CD4-positive, alpha-beta T cell (primary cell): ENCODE results near the gene SSBP2. TPM values are rescaled to one million over a fixed set of nuclear protein-coding genes. Genes with fewer than 3 reads are reported as not detected.

Experiments
- ATAC-seq: fragments of 200-7000 bp; cut with Tn5 transposase; one replicate; pipeline ENCODE4 v1.10.0; 2022; ENCODE audit warnings: mild to moderate bottlenecking; ENCODE audit not compliant: poor library complexity
- CTCF ChIA-PET: fragments of 350-600 bp; sonication (Branson Sonifier 250); formaldehyde crosslinking; loops from one replicate; lab custom pipeline; 2021; ENCODE audit warnings: antibody characterized with exemption, inconsistent platforms; lab: Charles Lee
- POLR2A ChIA-PET: fragments of 350-600 bp; sonication (Branson Sonifier 250); formaldehyde crosslinking; loops from one replicate; lab custom pipeline; 2021; ENCODE audit warnings: antibody characterized with exemption, inconsistent platforms; lab: Charles Lee
- DNase-seq, 14 experiments: peaks; one replicate each; pipeline ENCODE4 v3.0.0-alpha.2; 2013 to 2020; ENCODE audit warnings: mixed read lengths in 2 of 14
- H3K27ac ChIP-seq, 2 donors: one replicate each; pipeline versions ENCODE4 v1.5.1 to v1.7.0; 2013; ENCODE audit warnings: low read length in 2 of 2, low read depth in 1 of 2, mild to moderate bottlenecking in 1 of 2
- H3K27me3 ChIP-seq, 2 experiments: 1 replicate in 1 of 2; 2 replicates in 1 of 2; pipeline versions ENCODE4 v1.6.1 to v1.7.0; 2013; ENCODE audit warnings: low read length in 2 of 2, control low read depth in 1 of 2, mild to moderate bottlenecking in 1 of 2, moderate library complexity in 1 of 2; ENCODE audit not compliant: insufficient read depth in 2 of 2, control insufficient read depth in 1 of 2
- H3K36me3 ChIP-seq: one replicate; pipeline ENCODE4 v1.6.1; 2013; ENCODE audit warnings: low read length, control low read depth; ENCODE audit not compliant: insufficient read depth
- H3K4me1 ChIP-seq: one replicate; pipeline ENCODE4 v1.6.1; 2013; ENCODE audit warnings: low read length, control low read depth; ENCODE audit not compliant: insufficient read depth
- H3K4me3 ChIP-seq: one replicate; pipeline ENCODE4 v1.5.1; 2013; ENCODE audit warnings: mild to moderate bottlenecking, low read length, moderate library complexity
- H3K9me3 ChIP-seq, 2 experiments: 1 replicate in 1 of 2; 2 replicates in 1 of 2; pipeline versions ENCODE4 v1.6.1 to v1.7.0; 2013; ENCODE audit warnings: low read length in 2 of 2, mild to moderate bottlenecking in 2 of 2, control low read depth in 1 of 2, moderate library complexity in 1 of 2; ENCODE audit not compliant: control insufficient read depth in 1 of 2, insufficient read depth in 1 of 2
- H3K27ac Mint-ChIP-seq: one replicate; pipeline ENCODE4 v1.8.0; 2020; ENCODE audit warnings: mixed read lengths
- H3K27me3 Mint-ChIP-seq: one replicate; pipeline ENCODE4 v1.8.0; 2021; ENCODE audit warnings: mixed read lengths
- H3K36me3 Mint-ChIP-seq: one replicate; pipeline ENCODE4 v1.8.0; 2021; ENCODE audit warnings: low read depth, mixed read lengths
- H3K4me1 Mint-ChIP-seq: one replicate; pipeline ENCODE4 v1.8.0; 2021; ENCODE audit warnings: low read depth, mixed read lengths
- H3K4me3 Mint-ChIP-seq: one replicate; pipeline ENCODE4 v1.8.0; 2020; ENCODE audit warnings: mild to moderate bottlenecking, mixed read lengths
- H3K9me3 Mint-ChIP-seq: one replicate; pipeline ENCODE4 v1.8.0; 2020; ENCODE audit warnings: mixed read lengths
- intact Hi-C, 2 experiments: fragments of 100-400 bp; cut with DNase I in 1 of 2; cut with micrococcal nuclease in 1 of 2; formaldehyde crosslinking; loops; one replicate each; pipeline versions ENCODE4 v1.15.1 to v1.9.0; 2023 to 2025; cut with DNase I, micrococcal nuclease
- total RNA-seq, 174 experiments: library from RNA in 2 of 174; stranded (reverse) in 2 of 174; gene quantifications; one replicate each; pipeline ENCODE4 v1.2.3 and lab custom pipeline; 2021 to 2026
- TF ChIP-seq, protein P1 (sequence below): fragments of 200-600 bp; IDR thresholded peaks from one replicate; pipeline ENCODE4 v1.8.0; 2022; ENCODE audit warnings: antibody characterized with exemption, mild to moderate bottlenecking

The SSBP2 gene
- total RNA-seq, 2 experiments from 2014 or later: 33.5 to 36.3 TPM

DNA sequence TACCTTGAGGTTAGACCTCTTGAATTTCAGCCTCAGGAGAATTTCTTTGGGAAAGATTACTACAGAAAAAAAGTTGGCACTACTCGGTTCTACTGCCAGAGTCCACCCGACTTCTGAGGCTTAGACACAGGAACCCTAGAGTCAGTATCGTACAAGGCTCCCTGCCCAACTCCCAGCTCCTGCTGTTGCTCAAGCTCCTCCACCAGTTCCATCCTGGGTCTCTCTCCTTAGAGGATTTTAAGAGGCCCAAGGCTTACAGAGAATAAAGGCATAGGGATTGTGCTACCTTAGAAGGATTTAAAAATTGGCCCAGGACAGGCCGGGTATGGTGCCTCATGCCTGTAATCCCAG is 29.0 kb upstream of the SSBP2 start:
- ChIA-PET CTCF (interaction anchor here (1.2 to 1.8 kb wide), 3 partner anchors 59 to 386 kb away, joined by 3 to 5 read pairs (median 4); no protein-coding TSS in a partner anchor), POLR2A (interaction anchor here (1.0 to 4.0 kb wide), 10 partner anchors 11 to 498 kb away, joined by 3 to 47 read pairs (median 4); partner anchors contain the start of genes ATG10, RPS23 and SSBP2)
- TF ChIP-seq, protein P1, sequence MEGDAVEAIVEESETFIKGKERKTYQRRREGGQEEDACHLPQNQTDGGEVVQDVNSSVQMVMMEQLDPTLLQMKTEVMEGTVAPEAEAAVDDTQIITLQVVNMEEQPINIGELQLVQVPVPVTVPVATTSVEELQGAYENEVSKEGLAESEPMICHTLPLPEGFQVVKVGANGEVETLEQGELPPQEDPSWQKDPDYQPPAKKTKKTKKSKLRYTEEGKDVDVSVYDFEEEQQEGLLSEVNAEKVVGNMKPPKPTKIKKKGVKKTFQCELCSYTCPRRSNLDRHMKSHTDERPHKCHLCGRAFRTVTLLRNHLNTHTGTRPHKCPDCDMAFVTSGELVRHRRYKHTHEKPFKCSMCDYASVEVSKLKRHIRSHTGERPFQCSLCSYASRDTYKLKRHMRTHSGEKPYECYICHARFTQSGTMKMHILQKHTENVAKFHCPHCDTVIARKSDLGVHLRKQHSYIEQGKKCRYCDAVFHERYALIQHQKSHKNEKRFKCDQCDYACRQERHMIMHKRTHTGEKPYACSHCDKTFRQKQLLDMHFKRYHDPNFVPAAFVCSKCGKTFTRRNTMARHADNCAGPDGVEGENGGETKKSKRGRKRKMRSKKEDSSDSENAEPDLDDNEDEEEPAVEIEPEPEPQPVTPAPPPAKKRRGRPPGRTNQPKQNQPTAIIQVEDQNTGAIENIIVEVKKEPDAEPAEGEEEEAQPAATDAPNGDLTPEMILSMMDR: no peak
- peaks cover 18% of the 10 kb centered on the region for H3K4me1 ChIP-seq
- Mint-ChIP-seq H3K9me3 (no peaks in the 10 kb centered on the region), H3K27me3 (no peaks in the 10 kb centered on the region), H3K4me1 (peaks cover 35% of the 10 kb centered on the region), H3K4me3 (peak overlapping the region; percentile 90), H3K27ac (peak overlapping the region; percentile 95), H3K36me3 (peaks cover 7% of the 10 kb centered on the region)
- DNase-seq (peak in 3 of 14 experiments; percentile 23 to 31 (median 29)), ATAC-seq (peak; percentile 51)
- intact Hi-C loops: loop anchor here in 1 of 2 experiments (5.0 kb wide), 1 partner anchor 62 kb away; no protein-coding TSS in a partner anchor
- H3K27ac ChIP-seq: peak overlapping the region; percentile 65 to 70
- H3K9me3 ChIP-seq: no peaks in the 10 kb centered on the region
- no peaks in the 10 kb centered on the region for H3K27me3 ChIP-seq
- no peaks in the 10 kb centered on the region for H3K36me3 ChIP-seq
- H3K4me3 ChIP-seq: peak overlapping the region; percentile 42

- H3K9me3 ChIP-seq: no peaks in the 10 kb centered on the region
- H3K27me3 ChIP-seq: no peaks in the 10 kb centered on the region
- H3K36me3 Mint-ChIP-seq: peaks cover 7% of the 10 kb centered on the region
- peak; percentile 4 to 67 (median 30) for DNase-seq
- intact Hi-C loops: no loop called here
- H3K4me1 ChIP-seq: peaks cover 18% of the 10 kb centered on the region
- H3K27me3 Mint-ChIP-seq: no peaks in the 10 kb centered on the region
- peak overlapping the region; percentile 65 to 70 for H3K27ac ChIP-seq
- H3K4me3 ChIP-seq: peak overlapping the region; percentile 42
- H3K36me3 ChIP-seq: no peaks in the 10 kb centered on the region
- POLR2A ChIA-PET: interaction anchor here (0.6 to 4.0 kb wide), 17 partner anchors 9 to 498 kb away, joined by 3 to 47 read pairs (median 4); partner anchors contain the start of genes ATG10, RPS23, SSBP2 and ZCCHC9
- peaks cover 35% of the 10 kb centered on the region for H3K4me1 Mint-ChIP-seq
- peak overlapping the region; percentile 95 for H3K27ac Mint-ChIP-seq
- CTCF ChIA-PET: interaction anchor here (1.2 to 1.8 kb wide), 3 partner anchors 59 to 387 kb away, joined by 3 to 5 read pairs (median 4); no protein-coding TSS in a partner anchor
- peak overlapping the region; percentile 90 for H3K4me3 Mint-ChIP-seq
- no peaks in the 10 kb centered on the region for H3K9me3 Mint-ChIP-seq
- TF ChIP-seq, protein P1: no peak
- ATAC-seq: peak; percentile 68
Measured at GRCh38 chr5:81779125-81779915, 28.4 kb upstream of the SSBP2 start.

GRCh38 chr5:81778642-81779041 is 27.7 kb upstream of the SSBP2 start:
- peaks cover 35% of the 10 kb centered on the region for H3K4me1 Mint-ChIP-seq
- ChIA-PET POLR2A (interaction anchor here (0.6 to 4.0 kb wide), 15 partner anchors 9 to 477 kb away, joined by 3 to 47 read pairs (median 4); partner anchors contain the start of genes ATG10, SSBP2 and ZCCHC9), CTCF (interaction anchor here (1.7 to 1.8 kb wide), 2 partner anchors 73 to 387 kb away, joined by 4 to 5 read pairs; no protein-coding TSS in a partner anchor)
- ATAC-seq (peak; percentile 54), DNase-seq (peak in 3 of 14 experiments; percentile 14 to 29 (median 22))
- intact Hi-C loops: no loop called here
- TF ChIP-seq, protein P1: no peak
- no peaks in the 10 kb centered on the region for H3K9me3 ChIP-seq
- no peaks in the 10 kb centered on the region for H3K36me3 ChIP-seq
- H3K27me3 Mint-ChIP-seq: no peaks in the 10 kb centered on the region
- peak overlapping the region in 1 of 2 donors; percentile 65 for H3K27ac ChIP-seq
- H3K4me1 ChIP-seq: peaks cover 18% of the 10 kb centered on the region
- H3K27me3 ChIP-seq: no peaks in the 10 kb centered on the region
- H3K9me3 Mint-ChIP-seq: no peaks in the 10 kb centered on the region
- H3K4me3 ChIP-seq: peak overlapping the region; percentile 42
- peak overlapping the region; percentile 90 for H3K4me3 Mint-ChIP-seq
- peak overlapping the region; percentile 95 for H3K27ac Mint-ChIP-seq
- peaks cover 7% of the 10 kb centered on the region for H3K36me3 Mint-ChIP-seq
